HL-60 (cell line): ENCODE results near the gene EXD1.

ENCODE experiments used
- POLR2AphosphoS5 ChIP-seq: IDR thresholded peaks from 2 replicates; pipeline ENCODE4 v1.6.1; 2012; ENCODE audit warnings: low read depth
- TF ChIP-seq, protein P1 (sequence below): IDR thresholded peaks from one replicate; pipeline ENCODE4 v1.5.1; 2011; ENCODE audit warnings: low read length, control low read depth, inconsistent platforms; ENCODE audit not compliant: insufficient read depth
- TF ChIP-seq, protein P2 (sequence below): IDR thresholded peaks from 2 replicates; pipeline ENCODE4 v1.6.1; 2012; ENCODE audit warnings: low read depth; ENCODE audit not compliant: insufficient replicate concordance

GRCh38 chr15:41169781-41170180, 60.8 kb downstream of the EXD1 start:
- TF ChIP-seq, protein P1, sequence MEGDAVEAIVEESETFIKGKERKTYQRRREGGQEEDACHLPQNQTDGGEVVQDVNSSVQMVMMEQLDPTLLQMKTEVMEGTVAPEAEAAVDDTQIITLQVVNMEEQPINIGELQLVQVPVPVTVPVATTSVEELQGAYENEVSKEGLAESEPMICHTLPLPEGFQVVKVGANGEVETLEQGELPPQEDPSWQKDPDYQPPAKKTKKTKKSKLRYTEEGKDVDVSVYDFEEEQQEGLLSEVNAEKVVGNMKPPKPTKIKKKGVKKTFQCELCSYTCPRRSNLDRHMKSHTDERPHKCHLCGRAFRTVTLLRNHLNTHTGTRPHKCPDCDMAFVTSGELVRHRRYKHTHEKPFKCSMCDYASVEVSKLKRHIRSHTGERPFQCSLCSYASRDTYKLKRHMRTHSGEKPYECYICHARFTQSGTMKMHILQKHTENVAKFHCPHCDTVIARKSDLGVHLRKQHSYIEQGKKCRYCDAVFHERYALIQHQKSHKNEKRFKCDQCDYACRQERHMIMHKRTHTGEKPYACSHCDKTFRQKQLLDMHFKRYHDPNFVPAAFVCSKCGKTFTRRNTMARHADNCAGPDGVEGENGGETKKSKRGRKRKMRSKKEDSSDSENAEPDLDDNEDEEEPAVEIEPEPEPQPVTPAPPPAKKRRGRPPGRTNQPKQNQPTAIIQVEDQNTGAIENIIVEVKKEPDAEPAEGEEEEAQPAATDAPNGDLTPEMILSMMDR: no peak
- no peak for TF ChIP-seq POLR2AphosphoS5
- TF ChIP-seq, protein P2, sequence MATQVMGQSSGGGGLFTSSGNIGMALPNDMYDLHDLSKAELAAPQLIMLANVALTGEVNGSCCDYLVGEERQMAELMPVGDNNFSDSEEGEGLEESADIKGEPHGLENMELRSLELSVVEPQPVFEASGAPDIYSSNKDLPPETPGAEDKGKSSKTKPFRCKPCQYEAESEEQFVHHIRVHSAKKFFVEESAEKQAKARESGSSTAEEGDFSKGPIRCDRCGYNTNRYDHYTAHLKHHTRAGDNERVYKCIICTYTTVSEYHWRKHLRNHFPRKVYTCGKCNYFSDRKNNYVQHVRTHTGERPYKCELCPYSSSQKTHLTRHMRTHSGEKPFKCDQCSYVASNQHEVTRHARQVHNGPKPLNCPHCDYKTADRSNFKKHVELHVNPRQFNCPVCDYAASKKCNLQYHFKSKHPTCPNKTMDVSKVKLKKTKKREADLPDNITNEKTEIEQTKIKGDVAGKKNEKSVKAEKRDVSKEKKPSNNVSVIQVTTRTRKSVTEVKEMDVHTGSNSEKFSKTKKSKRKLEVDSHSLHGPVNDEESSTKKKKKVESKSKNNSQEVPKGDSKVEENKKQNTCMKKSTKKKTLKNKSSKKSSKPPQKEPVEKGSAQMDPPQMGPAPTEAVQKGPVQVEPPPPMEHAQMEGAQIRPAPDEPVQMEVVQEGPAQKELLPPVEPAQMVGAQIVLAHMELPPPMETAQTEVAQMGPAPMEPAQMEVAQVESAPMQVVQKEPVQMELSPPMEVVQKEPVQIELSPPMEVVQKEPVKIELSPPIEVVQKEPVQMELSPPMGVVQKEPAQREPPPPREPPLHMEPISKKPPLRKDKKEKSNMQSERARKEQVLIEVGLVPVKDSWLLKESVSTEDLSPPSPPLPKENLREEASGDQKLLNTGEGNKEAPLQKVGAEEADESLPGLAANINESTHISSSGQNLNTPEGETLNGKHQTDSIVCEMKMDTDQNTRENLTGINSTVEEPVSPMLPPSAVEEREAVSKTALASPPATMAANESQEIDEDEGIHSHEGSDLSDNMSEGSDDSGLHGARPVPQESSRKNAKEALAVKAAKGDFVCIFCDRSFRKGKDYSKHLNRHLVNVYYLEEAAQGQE: no peak
